Anterior cingulate cortex (tissue), 58 donors: Measurements from ENCODE around the gene RYR3.
A peak's percentile ranks its signal among the peaks of the same experiment; 100 is the strongest.

Experiments
- DNase-seq, 58 donors: peaks; one replicate each; lab custom pipeline; 2025; lab: John Stamatoyannopoulos, UW

RYR3 gene

GRCh38 chr15:33315044-33315443 is 4.3 kb downstream of the RYR3 start:
- no peak for DNase-seq

- no peak for DNase-seq
Measured at GRCh38 chr15:33317896-33318295, 7.1 kb downstream of the RYR3 start.

- no peak for DNase-seq
Measured at GRCh38 chr15:33320017-33320416, 9.2 kb downstream of the RYR3 start.

- DNase-seq, result peak in 7 of 58 donors; percentile 4 to 32 (median 16)
Measured at GRCh38 chr15:33322091-33322490, 11.3 kb downstream of the RYR3 start.

- DNase-seq, result no peak
Measured at GRCh38 chr15:33324609-33325008, 13.8 kb downstream of the RYR3 start.

GRCh38 chr15:33326908-33327307 is 16.1 kb downstream of the RYR3 start:
- DNase-seq, result no peak

GRCh38 chr15:33328106-33328505 is 17.3 kb downstream of the RYR3 start:
- no peak for DNase-seq

- no peak for DNase-seq
Measured at GRCh38 chr15:33329457-33329856, 18.7 kb downstream of the RYR3 start.

GRCh38 chr15:33330931-33331330 is 20.2 kb downstream of the RYR3 start:
- no peak for DNase-seq

- no peak for DNase-seq
Measured at GRCh38 chr15:33341953-33342352, 31.2 kb downstream of the RYR3 start.

GRCh38 chr15:33343275-33343674 is 32.5 kb downstream of the RYR3 start:
- DNase-seq, result no peak

GRCh38 chr15:33344111-33344510 is 33.3 kb downstream of the RYR3 start:
- DNase-seq, result no peak

GRCh38 chr15:33344530-33344929 is 33.8 kb downstream of the RYR3 start:
- DNase-seq, result no peak

GRCh38 chr15:33354411-33354810 is 43.6 kb downstream of the RYR3 start:
- DNase-seq, result no peak

- no peak for DNase-seq
Measured at GRCh38 chr15:33357845-33358244, 47.1 kb downstream of the RYR3 start.

- DNase-seq, result peak in 3 of 58 donors; percentile 5 to 10 (median 7)
Measured at GRCh38 chr15:33358306-33358705, 47.5 kb downstream of the RYR3 start.

- DNase-seq, result no peak
Measured at GRCh38 chr15:33360886-33361285, 50.1 kb downstream of the RYR3 start.

- DNase-seq, result no peak
Measured at GRCh38 chr15:33369941-33370622, 59.3 kb downstream of the RYR3 start.

- no peak for DNase-seq
Measured at GRCh38 chr15:33370623-33371020, 59.9 kb downstream of the RYR3 start.

- DNase-seq, result peak in 3 of 58 donors; percentile 11 to 49 (median 21)
Measured at GRCh38 chr15:33371159-33371558, 60.4 kb downstream of the RYR3 start.

- DNase-seq, result peak in 7 of 58 donors; percentile 12 to 36 (median 28)
Measured at GRCh38 chr15:33374226-33374914, 63.6 kb downstream of the RYR3 start.

- no peak for DNase-seq
Measured at GRCh38 chr15:33375236-33375635, 64.5 kb downstream of the RYR3 start.
